Ovary (tissue), 10 donors: ENCODE results near the gene RAB3A. TPM values are rescaled to one million over a fixed set of nuclear protein-coding genes. Genes with fewer than 3 reads are reported as not detected.
A peak's percentile ranks its signal among the peaks of the same experiment; 100 is the strongest.

Experiments
- DNase-seq, 5 donors: peaks; one replicate each; pipeline ENCODE4 v3.0.0-alpha.2; 2019 to 2020
- H3K27ac ChIP-seq, 2 donors: fragments of 200-600 bp; one replicate each; pipeline versions ENCODE4 v1.5.1 to v1.8.0; 2019 to 2022
- H3K27me3 ChIP-seq: fragments of 200-600 bp; one replicate; pipeline ENCODE4 v1.8.0; 2022
- H3K36me3 ChIP-seq: fragments of 200-600 bp; sonication (generic); one replicate; pipeline ENCODE4 v1.5.1; 2019
- H3K4me1 ChIP-seq: one replicate; pipeline ENCODE4 v1.8.1; 2013; ENCODE audit warnings: mild to moderate bottlenecking, moderate library complexity; ENCODE audit not compliant: insufficient read depth
- H3K4me3 ChIP-seq: fragments of 200-600 bp; sonication (generic); one replicate; pipeline ENCODE4 v1.5.1; 2017
- H3K9me3 ChIP-seq, 2 donors: fragments of 200-600 bp in 1 of 2; sonication (generic) in 1 of 2; one replicate each; pipeline versions ENCODE4 v1.5.1 to v1.8.1; 2013 to 2019; ENCODE audit warnings: mild to moderate bottlenecking in 1 of 2, moderate library complexity in 1 of 2
- CTCF ChIP-seq, 3 donors: fragments of 450-650 bp in 2 of 3; fragments of 200-600 bp in 1 of 3; IDR thresholded peaks; one replicate each; pipeline versions ENCODE4 v1.5.1 to v1.8.0; 2016 to 2022; ENCODE audit warnings: antibody characterized with exemption in 3 of 3, mild to moderate bottlenecking in 1 of 3
- EP300 ChIP-seq: sonication (generic); formaldehyde crosslinking; IDR thresholded peaks from one replicate; pipeline ENCODE4 v1.6.1; 2017; ENCODE audit warnings: antibody characterized with exemption
- POLR2A ChIP-seq: fragments of 450-650 bp; IDR thresholded peaks from one replicate; pipeline ENCODE4 v1.6.1; 2017; ENCODE audit warnings: antibody characterized with exemption, mild to moderate bottlenecking, moderate library complexity
- WGBS, 3 donors: extraction: QIAGEN DNeasy Blood & Tissue Kit in 1 of 3; methylation state at CpG; one replicate each; pipeline versions ENCODE4 v1.1.5 to v1.1.7; 2013 to 2017; 5-methylcytosine and 5-hydroxymethylcytosine counted together
- intact Hi-C, 4 donors: fragments of 100-400 bp; cut with DNase I; formaldehyde crosslinking; loops; one replicate each; pipeline versions ENCODE4 v1.11.0 to v1.15.1; 2022 to 2023
- long read RNA-seq, 3 donors: library from polyadenylated mRNA in 2 of 3; unstranded in 2 of 3; transcript quantifications; one replicate each; pipeline ENCODE4 v2.0.0 and lab custom pipeline, GENCODE V29; 2021 to 2026
- polyA plus RNA-seq, 2 donors: library from polyadenylated mRNA; stranded (reverse); fragments of 200-250 nt in 1 of 2; fragments of 350-450 nt in 1 of 2; fragmentation: Illumina TruSeq in 1 of 2; extraction: RNeasy Lipid Tissue Mini Kit (QIAGEN cat#74804) in 1 of 2; gene quantifications; one replicate each; pipeline ENCODE4 v1.2.3, GENCODE V29; 2013 to 2014
- total RNA-seq, 7 donors: library from RNA; depleted of rRNA in 2 of 7; stranded (reverse); fragments of >200 nt in 2 of 7; fragmentation: NEBNext Ultra II Directional in 3 of 7; extraction: Animal tissue kit (Norgen Biotek cat#: 25700) in 3 of 7; gene quantifications; one replicate each; pipeline versions ENCODE4 v1.1.0 to v1.2.4, GENCODE V29; 2016 to 2023
- donor health status: DM: no; HTN: no; CAD: no; lungs with moderate emphysema.
- donor health status: DM: no; HTN: no; CAD: no.
- donor health status: Bipolar disorder and iron deficiency.
- donor health status: DM: yes; HTN: yes; CAD: no.
- donor health status: DM: no; HTN: no; CAD: no.
- donor health status: DM: yes; HTN: yes; CAD: no.

RAB3A gene
- 10 to 100 TPM in 2 of 7 donors, 1 to 10 TPM in 5; 1.9 to 32.9 (median 9.0) TPM for total RNA-seq
- polyA plus RNA-seq: 1 to 10 TPM; 5.5 to 7.9 TPM
- long read RNA-seq, donor 1, partial matches to known transcripts: 0 of 2 reads
- long read RNA-seq, donor 1, other reads (novel, unspliced or antisense): 1 of 2 reads
- long read RNA-seq, donor 2: 0 reads
- long read RNA-seq, donor 3, partial matches to known transcripts: 0 of 3 reads
- long read RNA-seq, donor 3, other reads (novel, unspliced or antisense): 0 of 3 reads

- intact Hi-C loops: loop anchor here in 2 of 4 donors (5.0 to 10.0 kb wide), 2 partner anchors 123 to 211 kb away; partner anchors contain the start of gene SSBP4 (in 1 of the 2)
- TF ChIP-seq POLR2A (peak; percentile 56), CTCF (IDR thresholded peaks at IDR 0.05) (peak in 1 of 3 donors; percentile 27), EP300 (peak; percentile 85)
- WGBS, 3 donors: 0% methylated on average over 20 to 50 of the region's 50 CpGs
Observed at GRCh38 chr19:18203863-18204393, at the start of gene RAB3A. TSS of gene RAB3A (minus strand) at chr19:18204042. CDS start at chr19:18202740, 1,302 bp downstream.

GRCh38 chr19:18253130-18253529 is 49.3 kb upstream of the RAB3A start:
- Histone ChIP-seq H3K4me3 (no peak overlapping the region), H3K36me3 (no peaks in the 10 kb centered on the region), H3K27ac (no peak overlapping the region), H3K4me1 (no peaks in the 10 kb centered on the region), H3K27me3 (no peaks in the 10 kb centered on the region), H3K9me3 (no peaks in the 10 kb centered on the region)
- no peak for DNase-seq
- intact Hi-C loops: loop anchor here in 3 of 4 donors (2.0 to 10.0 kb wide), 6 partner anchors 58 to 248 kb away; partner anchors contain the start of genes ARRDC2 (in 2 of the 3) and MPV17L2 (in 2 of the 3)
- TF ChIP-seq CTCF (IDR thresholded peaks at IDR 0.05): no peak
- TF ChIP-seq EP300: no peak
- WGBS, 3 donors: 38 to 66% (median 55%) methylated on average over 4 of the region's 4 CpGs

More at GRCh38 chr19:18203863-18204393, at the start of gene RAB3A:
- peak within 1 kb of the TSS; percentile 93 to 97 for H3K27ac ChIP-seq
- H3K27me3 ChIP-seq: no peaks in the 10 kb centered on the region
- H3K4me1 ChIP-seq: peaks cover 12% of the 10 kb centered on the region
- peak; percentile 100 for DNase-seq
- no peaks in the 10 kb centered on the region for H3K36me3 ChIP-seq
- H3K4me3 ChIP-seq: peak within 1 kb of the TSS; percentile 68
- H3K9me3 ChIP-seq: no peaks in the 10 kb centered on the region

- Histone ChIP-seq H3K36me3 (no peaks in the 10 kb centered on the region), H3K27me3 (no peaks in the 10 kb centered on the region), H3K4me1 (no peaks in the 10 kb centered on the region), H3K4me3 (no peak overlapping the region), H3K27ac (no peak overlapping the region), H3K9me3 (no peaks in the 10 kb centered on the region)
- 54 to 64% (median 56%) methylated on average over 7 of the region's 7 CpGs for WGBS, 3 donors
- DNase-seq: no peak
- TF ChIP-seq EP300: no peak
- no peak for TF ChIP-seq POLR2A
- no peak for TF ChIP-seq CTCF (IDR thresholded peaks at IDR 0.05)
- intact Hi-C loops: loop anchor here in 3 of 4 donors (2.0 to 10.0 kb wide), 6 partner anchors 58 to 248 kb away; partner anchors contain the start of genes ARRDC2 (in 2 of the 3) and MPV17L2 (in 2 of the 3)
Observed at GRCh38 chr19:18252370-18252717, 48.5 kb upstream of the RAB3A start.

GRCh38 chr19:18251587-18252369 is 47.9 kb upstream of the RAB3A start:
- intact Hi-C loops: loop anchor here in 3 of 4 donors (2.0 to 10.0 kb wide), 6 partner anchors 57 to 247 kb away; partner anchors contain the start of genes ARRDC2 (in 2 of the 3) and MPV17L2 (in 2 of the 3)

More at GRCh38 chr19:18251587-18252369, 47.9 kb upstream of the RAB3A start:
- Histone ChIP-seq H3K36me3 (no peaks in the 10 kb centered on the region), H3K27ac (no peak overlapping the region), H3K4me1 (no peaks in the 10 kb centered on the region), H3K9me3 (no peaks in the 10 kb centered on the region), H3K4me3 (no peak overlapping the region), H3K27me3 (no peaks in the 10 kb centered on the region)
- peak; percentile 59 to 84 (median 83) for DNase-seq
- WGBS, 3 donors: 13 to 16% (median 15%) methylated on average over 23 of the region's 23 CpGs
- TF ChIP-seq POLR2A (peak; percentile 24), EP300 (no peak), CTCF (IDR thresholded peaks at IDR 0.05) (peak; percentile 92 to 97 (median 95))
